ACC112 (cell line): ENCODE results near the gene PLA1A.
A peak's percentile ranks its signal among the peaks of the same experiment; 100 is the strongest.

Source experiments
- H2AFZ ChIP-seq: fragments of 200-600 bp; sonication (generic); one replicate; pipeline ENCODE4 v1.6.0; 2017; ENCODE audit warnings: antibody characterized with exemption, low read length; ENCODE audit not compliant: unreplicated experiment
- H3K27ac ChIP-seq: fragments of 200-600 bp; sonication (generic); 2 replicates; pipeline ENCODE4 v1.5.1; 2014; ENCODE audit warnings: low read depth, mild to moderate bottlenecking, antibody characterized with exemption, low read length, moderate library complexity
- H3K27me3 ChIP-seq: fragments of 200-600 bp; sonication (generic); 2 replicates; pipeline ENCODE4 v1.6.1; 2014; ENCODE audit warnings: mild to moderate bottlenecking, antibody characterized with exemption, low read length, moderate library complexity, mixed read lengths; ENCODE audit not compliant: insufficient read depth
- H3K36me3 ChIP-seq: fragments of 200-600 bp; sonication (generic); 2 replicates; pipeline ENCODE4 v1.6.1; 2016; ENCODE audit warnings: mild to moderate bottlenecking, antibody characterized with exemption, low read length, moderate library complexity, mixed read lengths; ENCODE audit not compliant: insufficient read depth
- H3K4me1 ChIP-seq: fragments of 200-600 bp; sonication (generic); one replicate; pipeline ENCODE4 v1.6.1; 2016; ENCODE audit warnings: low read length, mixed read lengths; ENCODE audit not compliant: insufficient read depth, unreplicated experiment, control insufficient read depth
- H3K4me3 ChIP-seq: fragments of 200-600 bp; sonication (generic); 2 replicates; pipeline ENCODE4 v1.5.1; 2014; ENCODE audit warnings: mild to moderate bottlenecking, low read depth, low read length
- H3K79me2 ChIP-seq: fragments of 200-600 bp; sonication (generic); one replicate; pipeline ENCODE4 v1.6.0; 2016; ENCODE audit warnings: low read length; ENCODE audit not compliant: control insufficient read depth, unreplicated experiment, insufficient read depth

PLA1A gene

DNA sequence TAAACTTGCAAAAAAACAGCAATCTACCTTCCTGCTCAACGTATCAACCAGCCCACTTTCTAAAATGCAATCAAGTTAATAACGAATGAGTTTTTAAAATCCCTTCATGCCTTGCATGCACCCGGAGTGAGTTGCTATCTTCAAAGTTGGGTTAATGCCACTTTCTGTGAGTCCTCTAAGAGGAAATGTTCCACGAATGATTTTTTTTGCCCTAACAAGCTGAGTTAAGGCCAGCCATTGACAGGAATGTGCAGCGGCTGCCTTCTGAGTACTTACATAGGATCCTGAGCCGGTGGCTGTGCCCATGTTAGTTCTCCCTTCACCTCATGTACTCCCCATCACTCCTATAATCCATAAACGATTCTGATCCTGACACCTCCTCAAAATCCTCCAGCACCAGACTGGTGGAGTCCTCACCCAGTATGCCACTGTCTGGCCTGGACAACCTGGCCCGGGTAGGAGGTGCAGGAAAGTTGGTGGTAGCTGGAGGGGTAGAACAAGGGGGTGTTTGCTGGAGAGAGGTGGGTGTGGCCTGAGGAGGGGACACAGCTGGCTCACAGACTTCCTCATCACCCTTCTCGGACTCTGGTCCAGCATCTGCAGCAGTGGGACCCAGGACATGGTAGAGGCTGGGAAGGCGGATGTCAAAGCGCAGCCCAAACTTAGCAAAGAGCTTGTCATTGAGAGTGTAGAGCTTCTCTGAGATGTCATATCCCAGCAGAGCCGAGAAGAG is 50.3 kb downstream of the PLA1A start:
- H3K79me2 ChIP-seq = no peaks in the 10 kb centered on the region
- no peaks in the 10 kb centered on the region for H3K36me3 ChIP-seq
- H3K27ac ChIP-seq = no peak overlapping the region
- peaks cover 13% of the 10 kb centered on the region for H3K4me1 ChIP-seq
- no peaks in the 10 kb centered on the region for H3K27me3 ChIP-seq
- no peak overlapping the region for H3K4me3 ChIP-seq
- H2AFZ ChIP-seq = no peak overlapping the region

DNA sequence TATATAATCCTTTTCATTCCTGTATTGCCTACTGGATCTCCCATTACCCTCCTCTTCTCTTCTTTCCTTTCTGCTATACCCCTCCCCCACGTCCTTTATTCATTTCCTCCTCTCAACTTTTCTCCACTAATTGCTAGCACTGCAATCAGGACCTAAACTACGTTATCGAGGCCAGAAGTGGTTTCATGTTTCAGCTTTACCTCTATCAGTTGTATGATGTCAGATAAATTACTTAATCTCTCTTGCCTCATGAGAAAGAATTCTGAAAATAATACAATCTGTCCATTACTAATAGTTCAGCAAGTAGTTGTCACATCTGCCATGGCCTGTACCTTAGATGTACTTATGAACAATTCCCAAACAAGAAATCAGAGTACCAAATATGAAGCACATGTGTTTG is 52.1 kb downstream of the PLA1A start:
- H3K79me2 ChIP-seq = no peaks in the 10 kb centered on the region
- H2AFZ ChIP-seq = no peak overlapping the region
- no peaks in the 10 kb centered on the region for H3K27me3 ChIP-seq
- H3K27ac ChIP-seq = no peak overlapping the region
- H3K36me3 ChIP-seq = no peaks in the 10 kb centered on the region
- H3K4me1 ChIP-seq = no peaks in the 10 kb centered on the region
- no peak overlapping the region for H3K4me3 ChIP-seq

DNA sequence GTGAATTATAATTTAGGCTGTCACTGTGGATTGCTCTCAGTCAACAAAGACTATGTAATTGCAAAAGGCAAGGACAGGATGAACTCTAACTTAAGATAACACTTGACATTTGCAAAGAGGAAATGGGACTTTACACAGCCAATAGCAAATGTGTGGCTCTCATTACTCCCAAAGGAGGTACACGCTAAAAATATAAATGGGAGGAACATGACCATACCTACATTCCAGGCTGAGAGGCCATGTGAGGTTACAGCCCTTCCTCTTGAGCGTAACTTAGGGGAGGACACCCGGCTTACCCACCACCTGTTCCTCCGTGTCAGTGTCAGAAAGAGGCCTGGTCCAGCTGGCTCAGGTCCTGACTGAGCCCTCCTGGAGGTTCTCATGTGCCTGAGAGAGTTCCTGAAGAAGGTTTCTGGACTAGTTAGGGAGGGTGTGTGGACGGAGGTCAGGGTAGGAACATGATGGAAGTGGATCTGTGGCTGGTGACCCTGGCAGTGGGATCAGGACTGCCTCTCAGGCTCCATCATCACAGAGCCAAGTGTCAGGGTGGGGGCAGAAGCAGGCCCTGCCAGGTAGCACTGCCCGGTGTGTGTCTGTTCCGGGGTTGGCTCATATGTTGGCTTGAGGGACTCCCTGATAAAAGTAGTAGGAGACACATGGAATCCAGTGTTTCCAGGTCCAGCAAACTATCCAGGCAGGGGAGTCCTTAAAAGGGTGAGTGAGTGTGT is 54.8 kb downstream of the PLA1A start:
- no peak overlapping the region for H3K27ac ChIP-seq
- H3K36me3 ChIP-seq = no peaks in the 10 kb centered on the region
- H3K27me3 ChIP-seq = no peaks in the 10 kb centered on the region
- no peak overlapping the region for H3K4me3 ChIP-seq
- no peaks in the 10 kb centered on the region for H3K4me1 ChIP-seq
- H2AFZ ChIP-seq = no peak overlapping the region
- no peaks in the 10 kb centered on the region for H3K79me2 ChIP-seq

DNA sequence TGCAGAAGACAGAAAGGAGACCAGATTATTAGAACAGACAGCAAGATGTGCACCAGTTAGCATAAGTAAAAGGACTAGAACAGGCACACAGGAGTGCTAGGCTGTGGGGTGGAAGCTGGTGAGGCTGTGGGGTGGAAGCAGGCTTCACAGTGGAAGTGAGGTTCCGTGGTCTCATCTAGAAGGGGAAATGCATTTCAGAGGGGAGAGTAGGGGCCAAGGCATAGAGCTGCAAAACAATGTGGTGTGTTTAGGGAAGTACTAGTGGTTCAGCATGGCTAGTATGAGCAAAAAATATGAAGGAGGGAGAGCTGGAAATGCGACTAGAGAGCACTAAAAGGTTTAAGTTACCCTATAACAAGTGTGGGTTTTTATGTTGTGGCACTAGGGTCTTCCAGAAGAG is 56.2 kb downstream of the PLA1A start:
- Histone ChIP-seq H3K4me1 (no peaks in the 10 kb centered on the region), H3K27me3 (no peaks in the 10 kb centered on the region), H3K79me2 (no peaks in the 10 kb centered on the region), H3K27ac (no peak overlapping the region), H2AFZ (no peak overlapping the region), H3K4me3 (no peak overlapping the region), H3K36me3 (no peaks in the 10 kb centered on the region)

DNA sequence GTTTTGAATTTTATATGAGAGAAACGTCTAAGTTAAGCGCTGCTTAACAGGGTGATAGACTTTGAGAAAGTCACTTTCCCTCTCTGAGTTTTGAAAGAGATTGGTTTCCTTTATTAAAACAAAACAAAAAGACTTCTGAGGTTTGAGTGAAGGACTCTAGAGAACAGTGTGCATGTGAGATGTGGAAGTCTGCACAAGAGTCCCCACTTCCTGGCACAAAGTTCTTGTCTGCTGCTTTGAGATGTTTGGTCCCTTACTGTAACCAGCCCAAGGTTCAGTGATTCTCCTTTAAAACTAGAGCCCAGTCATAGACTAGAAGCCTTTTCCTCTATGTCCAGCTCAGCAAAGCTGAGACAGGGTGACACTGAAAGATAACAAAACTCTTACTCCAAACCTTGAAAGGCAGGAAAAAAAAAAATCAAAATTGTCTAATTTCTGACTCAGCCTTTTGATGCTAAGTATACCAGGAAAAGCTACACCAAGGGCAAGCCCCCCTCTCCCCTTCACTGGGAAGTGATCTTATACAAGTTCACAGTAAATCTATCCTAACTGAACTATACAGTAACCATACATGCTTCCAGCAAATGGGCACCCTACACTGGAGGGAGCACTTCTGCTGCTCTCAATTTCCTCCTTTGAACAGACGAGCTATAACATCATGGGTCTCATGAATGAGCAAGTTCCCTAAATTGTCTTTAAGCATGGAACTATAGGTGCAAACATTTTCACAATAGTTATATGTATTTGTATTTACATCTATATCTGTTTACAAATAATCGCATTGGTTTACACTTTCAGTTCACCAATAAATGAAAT is 60.4 kb downstream of the PLA1A start:
- Histone ChIP-seq H3K27me3 (no peaks in the 10 kb centered on the region), H3K36me3 (no peaks in the 10 kb centered on the region), H3K4me3 (no peak overlapping the region), H3K27ac (no peak overlapping the region), H3K79me2 (no peaks in the 10 kb centered on the region), H3K4me1 (peaks cover 12% of the 10 kb centered on the region), H2AFZ (no peak overlapping the region)

DNA sequence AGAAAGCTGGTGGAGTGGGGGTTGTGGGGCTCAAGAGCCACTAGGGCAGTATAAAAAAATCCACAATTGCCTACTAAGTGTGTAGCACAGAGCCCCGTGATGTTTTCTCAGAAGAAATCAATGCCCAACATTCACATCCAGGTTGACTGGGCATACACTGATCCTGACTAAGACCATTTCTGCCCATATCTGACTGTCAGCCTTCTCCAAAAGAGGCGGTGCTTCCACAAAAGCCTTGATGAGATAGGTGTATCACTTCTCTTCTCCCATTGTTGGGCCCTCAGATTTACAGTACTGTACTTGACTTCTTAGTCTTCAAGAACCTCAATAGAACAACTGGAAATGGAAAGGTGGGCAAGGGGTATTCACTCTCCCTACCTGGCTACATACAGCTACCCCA is 61.3 kb downstream of the PLA1A start:
- Histone ChIP-seq H3K79me2 (no peaks in the 10 kb centered on the region), H3K27ac (no peak overlapping the region), H3K4me3 (no peak overlapping the region), H3K27me3 (no peaks in the 10 kb centered on the region), H2AFZ (no peak overlapping the region), H3K4me1 (peaks cover 21% of the 10 kb centered on the region), H3K36me3 (no peaks in the 10 kb centered on the region)

DNA sequence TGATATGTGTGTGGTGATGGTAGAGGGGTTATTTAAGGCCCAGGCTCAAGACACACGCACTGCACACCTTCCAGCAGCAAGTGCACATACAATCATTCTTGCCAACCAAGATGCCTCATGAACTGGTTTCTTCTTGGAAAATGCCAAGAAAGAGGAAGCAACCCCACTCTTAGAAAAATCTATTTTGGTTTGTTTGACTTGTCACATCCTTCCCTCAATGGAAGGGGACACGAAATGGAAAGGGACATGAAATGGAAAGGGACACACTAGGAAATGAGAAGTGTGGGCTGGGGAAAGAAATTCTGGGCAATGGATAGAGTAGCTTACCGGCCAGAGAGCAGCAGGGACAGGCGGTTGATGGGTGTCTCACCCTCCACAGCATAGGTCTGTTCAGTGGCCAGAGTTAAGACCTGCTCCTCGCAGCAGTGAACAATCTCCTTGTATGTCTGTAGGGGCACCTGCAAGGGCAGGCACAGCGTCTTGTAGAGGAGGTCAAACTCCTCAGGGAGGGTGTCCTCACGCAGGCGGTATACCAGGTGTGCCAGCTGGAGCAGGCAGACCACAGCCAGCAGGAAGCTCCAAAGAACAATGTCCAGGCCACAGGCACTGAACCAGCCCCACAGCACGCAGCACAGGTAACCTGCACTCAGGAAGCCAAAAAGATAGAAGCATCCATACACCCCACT is 62.1 kb downstream of the PLA1A start:
- H3K36me3 ChIP-seq = no peaks in the 10 kb centered on the region
- no peaks in the 10 kb centered on the region for H3K79me2 ChIP-seq
- no peak overlapping the region for H2AFZ ChIP-seq
- no peak overlapping the region for H3K27ac ChIP-seq
- no peak overlapping the region for H3K4me3 ChIP-seq
- no peaks in the 10 kb centered on the region for H3K27me3 ChIP-seq
- H3K4me1 ChIP-seq = peaks cover 28% of the 10 kb centered on the region

DNA sequence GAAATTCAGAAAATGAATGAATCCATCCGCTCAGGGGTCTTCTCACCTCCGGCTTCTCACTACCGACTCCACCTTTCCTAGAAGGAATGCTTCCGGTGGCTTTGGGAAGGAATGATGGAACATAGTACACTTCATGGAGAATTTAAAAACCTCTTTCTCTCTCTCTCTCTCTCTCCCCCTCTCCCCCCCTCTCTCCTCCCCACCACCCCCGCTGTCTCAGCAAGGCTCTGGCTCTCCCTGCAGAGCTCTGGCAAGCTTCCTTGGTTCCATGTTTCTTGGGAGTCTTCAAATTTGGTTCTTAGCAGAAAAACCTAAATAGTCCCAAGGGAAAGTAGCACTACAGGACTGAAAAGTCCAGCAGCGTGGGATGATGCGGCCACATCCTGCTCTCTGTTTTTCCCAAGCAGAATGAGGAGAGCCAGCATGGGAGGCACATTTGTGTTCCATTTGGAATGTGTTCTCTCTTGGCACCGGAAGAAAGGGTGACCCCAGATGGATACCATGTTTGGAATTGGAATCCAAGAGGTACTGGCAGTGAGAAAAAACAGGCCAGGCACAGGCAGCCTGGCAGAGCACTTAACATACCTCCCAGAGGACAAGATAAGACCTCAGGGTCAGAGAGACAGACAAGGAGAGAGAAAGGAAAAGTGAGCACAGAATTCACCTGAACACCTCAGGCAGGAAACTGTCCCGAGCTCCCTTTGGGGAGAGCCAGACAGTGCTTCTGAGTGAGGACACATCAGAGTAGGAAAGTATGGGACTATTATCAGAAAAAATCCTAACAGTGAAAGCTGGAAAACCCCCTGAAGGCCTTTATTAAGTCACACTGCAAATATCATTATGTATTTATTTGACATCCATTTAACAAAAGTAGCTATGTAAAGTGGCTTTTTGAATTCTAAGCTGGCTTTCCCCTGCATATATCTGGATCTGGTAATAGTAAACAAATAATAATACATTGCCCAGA is 63.1 kb downstream of the PLA1A start, which contains the start of gene POPDC2:
Gene POPDC2 (minus strand): TSS at position 116 of the 967 bp plus-strand sequence. CDS start 166 bp downstream, outside the sequence.
- Histone ChIP-seq H3K4me3 (no peak within 1 kb of the TSS), H3K27me3 (no peaks in the 10 kb centered on the region), H3K79me2 (no peaks in the 10 kb centered on the region), H3K4me1 (peaks cover 33% of the 10 kb centered on the region), H3K36me3 (no peaks in the 10 kb centered on the region), H3K27ac (no peak within 1 kb of the TSS), H2AFZ (no peak within 1 kb of the TSS)

DNA sequence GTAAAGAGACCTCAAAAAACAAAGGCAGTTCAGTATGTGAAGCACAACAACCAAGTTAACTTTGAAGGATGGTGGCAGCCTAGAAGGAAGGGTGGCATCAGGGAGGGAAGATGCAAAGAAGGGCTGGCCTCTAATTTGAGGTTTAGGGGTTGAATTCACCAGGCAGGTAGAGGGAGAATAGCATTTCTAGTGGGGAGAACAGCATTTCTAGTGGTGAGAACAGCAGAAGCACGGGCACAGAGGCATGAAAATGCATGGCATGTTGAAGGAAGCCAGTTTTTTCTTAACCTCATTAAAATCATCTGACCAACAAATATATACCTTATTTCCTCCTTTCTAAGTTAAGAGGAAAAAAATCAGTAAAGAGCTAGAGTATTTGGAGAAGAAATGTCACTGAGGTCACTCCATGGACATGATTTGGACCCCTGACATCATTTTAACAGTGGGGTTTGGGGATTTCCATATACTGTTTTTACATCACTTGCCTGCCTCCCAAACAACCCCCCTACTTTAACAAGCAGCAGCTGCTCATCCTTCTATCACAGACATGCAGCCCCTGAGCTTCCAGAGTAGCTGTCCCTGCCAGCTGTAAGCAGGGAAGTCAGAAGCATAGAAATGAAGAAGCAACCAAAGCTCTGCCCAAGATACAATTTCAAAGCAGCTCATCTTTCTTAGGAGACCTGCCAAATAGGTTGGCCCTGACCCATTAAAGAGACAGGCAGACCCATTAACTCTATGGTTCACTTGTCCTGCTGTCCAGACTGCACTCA is 65.1 kb downstream of the PLA1A start:
- Histone ChIP-seq H3K4me3 (no peak overlapping the region), H3K4me1 (peaks cover 33% of the 10 kb centered on the region), H3K27ac (peak overlapping the region; percentile 51; the same call in 1 of the 2 replicates)

More for the DNA sequence above, 65.1 kb downstream of the PLA1A start:
- Histone ChIP-seq H3K79me2 (no peaks in the 10 kb centered on the region), H2AFZ (no peak overlapping the region), H3K36me3 (no peaks in the 10 kb centered on the region), H3K27me3 (no peaks in the 10 kb centered on the region)
